Measurements from ENCODE around the gene THOC2. TPM values are rescaled to one million over a fixed set of nuclear protein-coding genes. Genes with fewer than 3 reads are reported as not detected.
"Not testable (repeated sequence)": the region's sequence is repeated elsewhere in the genome, so short reads cannot be mapped to it uniquely, and the experiment has no call there.

The THOC2 gene
- polyA plus RNA-seq, 4 donors = 104 to 129 (median 121) TPM

DNA sequence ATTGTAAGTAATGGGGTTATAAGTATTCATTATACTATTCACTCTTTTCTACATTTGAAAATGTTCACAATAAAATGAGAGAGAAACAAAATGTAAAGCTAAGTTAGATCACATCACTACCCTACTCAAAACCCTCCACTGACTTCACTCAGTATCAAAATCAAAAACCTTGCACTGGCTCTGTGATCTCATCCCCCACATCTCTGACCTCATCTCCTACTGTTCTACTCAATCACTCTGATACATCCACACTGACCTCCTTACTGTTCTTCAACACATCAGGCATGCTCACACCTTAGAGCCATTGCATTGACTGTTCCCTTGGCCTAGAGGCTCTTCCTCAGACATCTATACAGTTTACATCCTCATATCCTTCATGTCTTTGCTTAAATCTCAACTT is 50.7 kb downstream of the THOC2 start:
- no peak for DNase-seq (ENCODE audit: low read depth in 4 of 4, low spot score in 3 of 4)

DNA sequence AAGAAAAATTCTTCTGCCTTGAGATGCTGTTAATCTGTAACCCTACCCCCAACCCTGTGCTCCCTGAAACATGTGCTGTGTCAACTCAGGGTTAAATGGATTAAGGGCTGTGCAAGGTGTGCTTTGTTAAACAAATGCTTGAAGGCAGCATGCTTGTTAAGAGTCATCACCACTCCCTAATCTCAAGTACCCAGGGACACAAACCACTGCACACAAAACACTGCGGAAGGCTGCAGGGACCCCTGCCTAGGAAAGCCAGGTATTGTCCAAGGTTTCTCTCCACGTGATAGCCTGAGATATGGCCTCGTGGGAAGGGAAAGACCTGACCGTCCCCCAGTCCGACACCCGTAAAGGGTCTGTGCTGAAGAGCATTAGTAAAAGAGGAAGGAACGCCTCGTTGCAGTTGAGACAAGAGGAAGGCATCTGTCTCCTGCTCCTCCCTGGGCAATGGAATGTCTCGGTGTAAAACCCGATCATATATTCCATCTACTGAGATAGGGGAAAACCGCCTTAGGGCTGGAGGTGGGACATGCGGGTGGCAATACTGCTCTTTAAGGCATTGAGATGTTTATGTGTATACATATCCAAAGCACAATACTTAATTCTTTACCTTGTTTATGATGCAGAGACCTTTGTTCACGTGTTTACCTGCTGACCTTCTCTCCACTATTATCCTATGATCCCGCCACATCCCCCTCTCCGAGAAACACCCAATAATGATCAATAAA is 53.0 kb downstream of the THOC2 start:
- not testable (repeated sequence) for DNase-seq (ENCODE audit: low read depth in 4 of 4, low spot score in 3 of 4)

DNA sequence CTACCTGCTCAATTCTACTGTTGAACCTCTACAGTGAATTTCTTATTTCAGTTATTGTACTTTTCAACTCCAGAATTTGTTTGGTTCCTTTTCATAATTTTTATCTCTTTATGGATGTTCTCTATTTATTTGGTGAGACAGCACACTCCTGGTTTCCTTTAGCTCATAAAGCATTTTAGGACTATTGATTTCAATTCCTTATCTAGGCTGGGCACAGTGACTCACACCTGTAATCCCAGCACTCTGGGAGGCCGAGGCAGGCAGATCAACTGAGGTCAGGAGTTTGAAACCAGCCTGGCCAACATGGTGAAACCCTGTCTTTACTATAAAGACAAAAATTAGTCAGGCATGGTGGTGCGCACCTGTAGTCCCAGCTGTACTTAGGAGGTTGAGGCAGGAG is 57.7 kb downstream of the THOC2 start:
- DNase-seq (ENCODE audit: low read depth in 4 of 4, low spot score in 3 of 4) = no peak

DNA sequence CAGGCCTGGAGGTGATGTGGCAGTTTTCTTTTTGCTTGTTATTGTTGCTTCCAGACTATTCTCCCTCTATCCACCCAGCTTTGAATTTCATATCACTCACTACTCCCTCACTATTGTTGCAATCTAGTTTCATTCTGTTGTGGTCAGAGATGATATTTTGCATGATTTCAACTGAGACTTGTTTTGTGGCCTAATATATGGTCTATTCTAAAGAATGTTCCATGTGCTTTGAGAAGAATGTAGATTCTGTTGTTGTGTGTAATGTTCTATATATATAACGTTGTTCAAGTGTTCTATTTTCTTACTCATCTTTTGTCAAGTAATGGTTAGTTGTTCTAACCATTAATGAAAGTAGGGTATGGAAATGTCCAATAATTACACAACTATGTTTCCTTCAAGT is 59.0 kb downstream of the THOC2 start:
- DNase-seq (ENCODE audit: low read depth in 4 of 4, low spot score in 3 of 4) = no peak

DNA sequence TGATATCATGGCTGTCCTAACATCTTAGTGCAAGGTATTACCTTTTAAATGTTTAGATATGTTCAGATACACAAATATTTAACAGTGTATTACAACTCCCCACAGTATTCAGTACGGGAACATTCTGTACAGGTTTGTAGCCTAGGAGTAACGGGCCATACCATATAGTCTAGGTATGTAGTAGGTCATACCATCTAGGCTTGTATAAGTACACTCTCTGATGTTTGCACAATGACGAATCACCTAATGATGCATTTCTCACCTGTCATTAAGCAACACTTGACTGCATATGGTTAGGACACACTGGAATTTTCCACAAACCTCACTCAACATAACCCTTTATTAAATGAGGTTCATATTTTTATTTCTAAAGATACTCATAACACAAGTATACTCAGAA is 67.7 kb downstream of the THOC2 start:
- DNase-seq (ENCODE audit: low read depth in 4 of 4, low spot score in 3 of 4) = no peak

DNA sequence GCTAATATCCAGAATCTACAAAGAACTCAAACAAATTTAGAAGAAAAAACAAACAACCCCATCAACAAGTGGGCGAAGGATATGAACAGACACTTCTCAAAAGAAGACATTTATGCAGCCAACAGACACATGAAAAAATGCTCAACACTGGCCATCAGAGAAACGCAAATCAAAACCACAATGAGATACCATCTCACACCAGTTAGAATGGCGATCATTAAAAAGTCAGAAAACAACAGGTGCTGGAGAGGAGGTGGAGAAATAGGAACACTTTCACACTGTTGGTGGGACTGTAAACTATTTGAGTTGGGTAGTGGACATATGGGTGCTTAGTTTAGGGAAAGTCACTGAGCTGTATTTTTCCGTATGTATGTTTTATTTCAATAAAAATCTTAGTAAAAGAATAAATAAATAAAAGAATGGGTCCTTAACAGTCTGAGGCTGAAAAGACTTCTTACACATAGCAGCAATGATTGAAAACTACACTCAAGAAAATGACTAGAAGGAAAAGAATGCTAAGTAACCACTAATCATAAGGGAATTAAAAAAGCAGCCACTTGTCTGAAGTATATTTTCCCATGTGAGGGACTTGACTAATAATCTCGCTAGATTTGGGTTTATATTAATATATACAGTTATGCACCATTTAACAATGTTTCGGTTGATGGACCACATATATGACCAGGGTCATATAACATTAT is 68.2 kb downstream of the THOC2 start:
- not testable (repeated sequence) for DNase-seq (ENCODE audit: low read depth in 4 of 4, low spot score in 3 of 4)

DNA sequence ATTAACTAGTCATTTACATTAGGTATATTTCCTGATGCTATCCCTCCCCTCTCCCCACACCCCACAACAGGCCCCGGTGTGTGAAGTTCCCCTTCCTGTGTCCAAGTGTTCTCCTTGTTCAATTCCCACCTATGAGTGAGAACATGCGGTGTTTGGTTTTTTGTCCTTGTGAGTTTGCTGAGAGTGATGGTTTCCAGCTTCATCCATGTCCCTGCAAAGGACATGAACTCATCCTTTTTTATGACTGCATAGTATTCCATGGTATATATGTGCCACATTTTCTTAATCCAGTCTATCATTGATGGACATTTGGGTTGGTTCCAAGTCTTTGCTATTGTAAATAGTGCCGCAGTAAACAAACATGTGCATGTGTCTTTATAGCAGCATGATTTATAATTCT is 69.1 kb downstream of the THOC2 start:
- DNase-seq (ENCODE audit: low read depth in 4 of 4, low spot score in 3 of 4) = not testable (repeated sequence)

DNA sequence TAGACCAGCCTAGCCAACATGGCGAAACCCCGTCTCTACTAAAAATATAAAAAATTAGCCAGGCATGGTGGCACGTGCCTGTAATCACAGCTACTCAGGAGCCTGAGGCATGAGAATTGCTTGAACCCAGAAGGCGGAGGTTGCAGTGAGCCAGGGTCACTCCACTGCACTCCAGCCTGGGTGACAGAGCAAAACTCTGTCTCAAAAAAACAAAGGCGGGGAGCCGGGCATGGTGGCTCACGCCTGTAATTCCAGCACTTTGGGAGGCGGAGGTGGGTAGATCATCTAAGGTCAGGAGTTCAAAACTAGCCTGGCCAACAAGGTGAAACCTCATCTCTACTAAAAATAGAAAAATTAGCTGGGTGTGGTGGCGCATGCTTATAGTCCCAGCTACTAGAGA is 76.3 kb downstream of the THOC2 start:
- not testable (repeated sequence) for DNase-seq (ENCODE audit: low read depth in 4 of 4, low spot score in 3 of 4)

DNA sequence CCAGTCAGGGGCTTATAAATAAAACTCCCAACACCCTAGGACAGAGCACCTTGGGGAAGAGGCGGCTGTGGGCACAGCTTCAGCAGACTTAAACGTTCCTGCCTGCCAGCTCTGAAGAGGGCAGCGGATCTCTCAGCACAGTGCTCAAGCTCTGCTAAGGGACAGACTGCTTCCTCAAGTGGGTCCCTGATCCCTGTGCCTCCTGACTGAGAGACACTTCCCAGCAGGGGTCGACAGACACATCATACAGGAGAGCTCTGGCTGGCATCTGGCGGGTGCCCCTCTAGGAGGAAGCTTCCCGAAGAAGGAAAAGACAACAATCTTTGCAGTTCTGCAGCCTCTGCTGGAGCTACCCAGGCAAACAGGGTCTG is 84.1 kb downstream of the THOC2 start:
- not testable (repeated sequence) for DNase-seq (ENCODE audit: low read depth in 4 of 4, low spot score in 3 of 4)

DNA sequence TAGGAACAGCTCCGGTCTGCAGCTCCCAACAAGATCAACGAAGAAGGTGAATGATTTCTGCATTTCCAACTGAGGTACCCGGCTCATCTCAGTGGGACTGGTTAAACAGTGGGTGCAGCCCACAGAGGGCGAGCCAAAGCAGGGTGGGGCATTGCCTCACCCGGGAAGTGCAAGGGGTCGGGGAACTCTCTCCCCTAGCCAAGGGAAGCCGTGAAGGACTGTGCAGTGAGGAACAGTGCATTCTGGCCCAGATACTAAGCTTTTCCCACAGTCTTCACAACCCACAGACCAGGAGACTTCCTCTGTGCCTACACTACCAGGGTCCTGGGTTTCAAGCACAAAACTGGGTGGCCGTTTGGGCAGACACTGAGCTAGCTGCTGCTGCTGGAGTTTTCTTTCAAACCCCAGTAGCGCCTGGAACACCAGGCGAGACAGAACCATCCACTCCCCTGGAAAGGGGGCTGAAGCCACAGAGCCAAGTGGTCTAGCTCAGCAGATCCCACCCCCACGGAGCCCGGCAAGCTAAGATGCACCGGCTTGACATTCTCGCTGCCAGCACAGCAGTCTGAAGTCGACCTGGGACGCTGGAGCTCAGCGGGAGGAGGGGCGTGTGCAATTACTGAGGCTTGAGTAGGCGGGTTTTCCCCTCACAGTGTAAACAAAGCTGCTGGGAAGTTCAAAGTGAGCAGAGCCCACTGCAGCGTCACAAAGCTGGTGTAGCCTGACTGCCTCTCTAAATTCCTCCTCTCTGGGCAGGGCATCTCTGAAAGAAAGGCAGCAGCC is 84.6 kb downstream of the THOC2 start:
- peak; percentile 18 to 53 (median 36) for DNase-seq (ENCODE audit: low read depth in 4 of 4, low spot score in 3 of 4)

DNA sequence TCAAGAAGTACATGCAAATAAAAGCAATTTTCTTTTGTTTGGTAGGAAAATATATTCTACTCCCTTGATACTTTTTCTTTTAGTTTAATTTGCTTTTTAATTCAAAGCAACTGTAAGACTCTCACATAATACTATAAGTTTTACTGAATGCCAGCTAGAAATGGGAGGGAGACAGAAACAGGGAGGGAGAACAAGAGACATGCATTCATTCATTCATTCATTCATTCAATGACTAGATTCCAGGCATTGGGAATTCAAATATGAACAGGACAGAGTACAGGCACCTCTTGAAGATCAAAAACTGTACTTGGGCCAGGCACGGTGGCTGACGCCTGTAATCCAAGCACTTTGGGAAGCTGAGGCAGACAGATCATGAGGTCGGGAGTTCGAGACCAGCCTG is 85.6 kb downstream of the THOC2 start:
- DNase-seq (ENCODE audit: low read depth in 4 of 4, low spot score in 3 of 4) = no peak

DNA sequence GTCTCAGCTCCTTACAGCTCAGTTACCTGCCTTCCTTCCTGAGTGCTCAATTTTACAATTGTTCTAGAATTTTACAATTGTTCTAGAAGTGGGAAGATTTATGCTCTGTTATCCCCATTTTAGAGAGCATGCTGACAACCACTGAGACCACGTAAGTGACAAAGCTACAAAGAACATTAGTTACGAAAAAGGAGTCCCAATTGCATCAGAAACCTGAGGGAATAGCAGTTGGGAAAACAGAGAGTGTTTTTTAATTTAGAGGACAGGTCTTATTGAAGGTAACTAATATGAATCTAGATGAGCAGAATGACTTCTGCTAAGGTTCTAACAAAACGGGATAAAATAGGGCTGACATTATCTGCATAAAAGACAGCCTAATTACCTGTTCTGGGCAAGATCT is 103.3 kb downstream of the THOC2 start:
- DNase-seq (ENCODE audit: low read depth in 4 of 4, low spot score in 3 of 4) = no peak

DNA sequence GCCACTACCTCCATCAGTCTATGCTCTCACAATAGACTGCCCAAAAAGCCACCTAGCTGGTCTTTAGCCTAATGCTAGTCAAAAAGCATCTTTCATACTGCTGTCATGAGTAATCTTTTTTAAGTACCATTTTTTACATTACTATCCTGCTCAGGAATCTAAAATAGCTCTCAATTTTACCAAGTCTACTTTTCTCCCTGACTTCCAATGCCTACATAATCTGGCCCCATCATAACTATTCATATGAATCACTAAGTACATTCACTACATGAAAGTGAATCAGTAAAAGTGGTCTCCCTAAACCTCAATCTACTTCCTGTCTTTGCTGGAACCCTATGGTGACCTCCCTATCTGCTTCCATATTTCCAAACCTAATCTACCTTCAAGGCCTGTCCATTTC is 105.9 kb downstream of the THOC2 start:
- DNase-seq (ENCODE audit: low read depth in 4 of 4, low spot score in 3 of 4) = no peak

DNA sequence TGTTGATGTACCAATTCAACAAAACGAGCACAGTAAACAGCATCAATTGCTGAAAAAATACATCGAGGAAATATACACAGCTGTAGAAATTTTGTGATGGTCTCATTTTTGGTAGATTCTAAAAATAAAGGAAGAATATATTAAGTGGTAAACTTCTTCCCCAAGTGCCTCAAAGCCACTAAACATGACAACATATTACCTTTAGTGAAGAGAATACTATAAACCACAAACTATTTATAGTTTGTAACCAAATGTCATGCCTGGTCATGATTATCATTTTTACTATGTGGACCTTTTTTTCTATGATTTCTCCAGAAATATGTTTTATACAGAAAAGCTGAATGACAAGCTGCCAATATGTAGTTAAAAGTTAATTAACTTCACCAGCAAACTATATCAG is 106.9 kb downstream of the THOC2 start:
- no peak for DNase-seq (ENCODE audit: low read depth in 4 of 4, low spot score in 3 of 4)

DNA sequence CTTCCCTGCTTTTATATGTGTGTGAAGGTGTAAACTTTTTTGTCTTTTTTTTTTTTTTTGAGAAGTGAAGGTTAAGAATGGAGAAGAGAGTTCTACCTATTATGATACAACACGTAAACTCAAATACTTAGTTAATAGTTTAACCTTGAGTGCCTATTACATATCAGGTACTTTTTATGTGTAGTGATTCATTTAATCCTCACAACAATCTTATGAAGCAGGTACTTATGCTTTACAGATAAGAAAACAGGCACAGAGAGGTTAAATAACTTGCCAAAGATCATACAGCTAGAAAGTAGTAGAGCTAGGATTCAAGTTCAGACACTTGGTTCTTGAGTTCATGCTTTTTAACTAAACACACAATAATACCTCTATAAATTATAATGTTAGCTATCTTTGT is 107.4 kb downstream of the THOC2 start:
- DNase-seq (ENCODE audit: low read depth in 4 of 4, low spot score in 3 of 4) = no peak

DNA sequence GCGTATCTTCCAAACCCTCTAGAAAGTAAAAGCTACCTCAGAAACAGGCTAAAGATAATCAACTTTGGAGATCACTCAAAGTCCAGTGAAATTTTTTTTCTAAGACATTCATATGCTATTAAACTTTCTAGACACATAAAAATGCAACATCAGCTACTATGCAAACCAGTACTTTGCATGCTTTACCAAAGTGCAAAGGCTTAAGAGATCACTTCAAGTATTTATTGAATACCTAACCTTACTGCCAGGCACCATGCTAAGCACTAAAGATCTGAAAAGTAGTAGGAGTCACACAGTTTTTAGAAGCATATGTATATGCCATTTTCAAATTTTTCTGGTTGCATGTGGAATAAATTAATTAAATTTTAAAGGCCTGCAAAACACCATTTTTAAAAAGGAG is 115.8 kb downstream of the THOC2 start:
- no peak for DNase-seq (ENCODE audit: low read depth in 4 of 4, low spot score in 3 of 4)

DNA sequence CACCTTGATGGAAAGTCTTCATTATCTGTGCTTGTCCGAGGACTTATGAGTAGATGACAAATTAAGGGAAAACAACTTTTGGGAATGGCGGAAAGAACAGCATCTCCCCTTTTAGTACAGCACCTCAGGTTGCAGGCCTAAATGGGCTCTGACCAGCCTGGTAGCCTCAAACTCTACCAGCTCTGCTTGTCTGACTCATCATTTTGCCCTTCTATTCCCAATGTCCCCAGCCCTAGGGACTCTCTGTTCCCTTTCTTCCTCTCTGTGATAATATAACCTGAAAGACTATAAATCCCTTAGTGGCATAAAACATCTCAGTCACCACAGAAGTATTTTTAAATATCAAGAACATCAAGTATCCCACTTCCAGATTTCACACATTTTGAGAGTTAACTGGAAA is 121.9 kb downstream of the THOC2 start:
- DNase-seq (ENCODE audit: low read depth in 4 of 4, low spot score in 3 of 4) = no peak

DNA sequence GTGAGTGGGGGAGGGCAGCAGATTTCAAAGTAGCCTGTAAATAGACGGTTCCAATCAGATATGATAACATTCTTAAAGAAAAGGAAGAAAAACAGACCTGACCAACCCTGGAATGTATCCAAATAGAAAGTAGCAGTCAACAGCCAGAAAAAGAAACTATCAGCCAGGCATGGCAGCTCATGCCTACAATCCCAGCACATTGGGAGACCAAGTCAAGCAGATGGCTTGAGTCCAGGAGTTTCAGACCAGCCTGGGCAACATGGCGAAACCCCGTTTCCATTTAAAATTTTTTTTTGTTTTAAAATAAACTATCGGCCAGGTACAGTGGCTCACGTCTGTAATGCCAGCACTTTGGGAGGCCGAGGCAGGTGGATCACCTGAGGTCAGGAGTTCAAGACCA is 125.0 kb downstream of the THOC2 start:
- DNase-seq (ENCODE audit: low read depth in 4 of 4, low spot score in 3 of 4) = no peak

DNA sequence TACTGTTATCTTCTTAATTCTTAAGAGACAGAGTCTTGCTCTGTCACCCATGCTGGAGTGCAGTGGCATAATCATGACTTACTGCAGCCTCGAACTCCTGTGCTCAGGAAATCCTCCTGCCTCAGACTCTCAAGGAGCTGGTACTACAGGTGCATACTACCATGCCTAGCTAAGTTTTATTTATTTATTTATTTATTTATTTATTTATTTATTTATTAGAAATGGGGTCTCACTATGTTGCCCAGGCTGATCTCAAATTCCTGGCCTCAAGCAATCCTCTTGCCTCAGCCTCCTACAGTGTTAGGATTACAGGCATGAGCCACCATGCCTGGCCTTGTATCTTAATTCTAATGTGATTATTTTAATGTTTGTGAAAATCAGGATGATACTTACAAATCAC is 125.6 kb downstream of the THOC2 start:
- DNase-seq (ENCODE audit: low read depth in 4 of 4, low spot score in 3 of 4) = no peak

DNA sequence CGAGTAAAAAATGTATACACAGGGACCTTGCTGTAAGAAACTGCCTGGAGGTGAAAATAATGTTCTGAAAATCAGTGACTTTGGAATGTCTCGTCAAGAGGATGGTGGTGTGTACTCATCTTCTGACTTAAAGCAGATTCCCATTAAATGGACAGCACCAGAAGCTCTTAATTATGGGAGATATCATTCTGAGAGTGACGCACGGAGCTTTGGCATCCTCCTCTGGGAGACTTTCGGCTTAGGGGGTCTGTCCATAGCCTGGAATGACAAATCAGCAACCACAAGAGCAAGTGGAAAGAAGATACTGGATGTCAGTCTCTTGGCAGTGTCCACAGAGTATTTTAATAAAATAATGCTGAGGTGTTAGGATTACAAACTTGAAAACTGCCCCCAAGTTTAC is 129.4 kb downstream of the THOC2 start:
- no peak for DNase-seq (ENCODE audit: low read depth in 4 of 4, low spot score in 3 of 4)

DNA sequence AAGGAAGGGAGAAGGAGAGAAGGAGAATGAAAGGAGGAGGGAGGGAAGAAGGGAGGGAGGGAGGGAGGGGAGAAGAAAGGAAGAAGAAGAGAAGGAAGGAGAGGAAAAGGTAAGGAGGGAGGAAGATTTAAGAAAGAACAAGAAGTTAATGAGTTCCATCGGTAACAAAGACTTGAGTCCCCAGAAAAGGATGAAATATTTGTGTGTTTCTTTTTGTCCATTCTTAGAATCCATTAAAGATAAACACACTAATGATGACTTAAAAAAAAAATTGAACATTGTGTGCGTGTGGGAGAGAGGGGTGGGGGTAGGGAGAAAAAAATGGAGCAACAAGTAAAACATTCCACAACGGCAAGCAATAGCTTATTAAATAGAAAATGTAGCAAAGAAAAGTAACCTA is 131.4 kb downstream of the THOC2 start:
- DNase-seq (ENCODE audit: low read depth in 4 of 4, low spot score in 3 of 4) = no peak

DNA sequence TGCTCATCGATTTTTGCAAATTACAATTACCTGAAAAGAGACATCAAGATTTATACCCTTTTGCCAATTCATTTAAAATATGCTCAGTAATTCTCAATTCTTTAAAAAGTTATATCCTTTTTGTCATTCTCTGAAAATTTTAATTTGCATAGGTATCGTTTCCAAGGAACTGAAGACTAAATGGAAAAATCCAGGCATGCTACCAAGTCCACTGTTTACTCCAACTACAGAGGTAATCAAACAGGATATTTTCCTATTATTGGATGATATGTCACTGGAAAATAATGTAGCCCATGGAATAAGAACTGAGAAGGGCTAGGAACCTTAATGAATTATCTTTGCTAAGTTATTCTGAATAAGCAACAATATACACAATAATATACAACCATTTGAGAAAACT is 132.7 kb downstream of the THOC2 start:
- DNase-seq (ENCODE audit: low read depth in 4 of 4, low spot score in 3 of 4) = no peak

Measured in right renal pelvis (tissue), 4 donors.